ENCODE data around the gene EIF4H. TPM values are rescaled to one million over a fixed set of nuclear protein-coding genes. Genes with fewer than 3 reads are reported as not detected.

EIF4H gene
- total and polyA plus RNA-seq, 9 of the 15 experiments (the other 6 are each of a cell fraction or from before 2014, with no cell fraction given) = 11.0 to 435 (median 319) TPM

DNA sequence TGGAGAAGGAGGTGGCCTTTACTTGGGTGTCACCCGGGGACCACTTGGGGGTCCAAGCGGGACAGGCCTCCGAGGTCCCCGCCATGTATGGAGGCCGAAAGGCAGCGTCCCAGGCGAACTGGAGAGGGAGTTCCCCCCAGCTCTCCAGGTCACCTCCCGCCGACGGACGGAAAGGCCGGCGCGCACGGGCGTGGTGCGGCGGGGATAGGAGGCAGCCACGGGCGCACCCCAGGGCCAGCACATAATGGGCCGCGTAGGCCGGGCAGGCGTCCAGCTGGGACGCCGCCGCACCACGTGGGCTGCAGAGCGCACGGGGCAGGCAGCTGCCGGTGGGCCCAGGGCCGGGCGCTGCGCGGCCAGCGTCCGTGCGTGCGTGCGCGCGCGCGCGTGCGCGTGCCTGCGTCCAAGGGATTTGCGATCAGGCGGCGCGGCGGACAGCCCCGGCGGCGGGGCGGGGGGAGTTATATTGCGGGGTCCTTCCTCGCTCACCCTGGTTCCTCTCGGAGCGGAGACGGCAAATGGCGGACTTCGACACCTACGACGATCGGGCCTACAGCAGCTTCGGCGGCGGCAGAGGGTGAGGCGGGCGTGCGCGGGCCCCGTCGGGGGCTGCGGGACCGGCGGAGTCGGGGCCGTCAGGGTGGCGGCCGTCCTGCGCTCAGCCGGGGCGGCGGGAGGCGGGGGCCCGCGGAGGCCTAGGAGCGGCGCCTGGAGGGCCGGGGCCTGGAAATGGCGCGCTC is at the start of gene EIF4H (continued):
- TF ChIP-seq ZHX1 (conservative IDR thresholded peaks at IDR 0.05; ENCODE audit: low read length) = 0 out of 2 replicates have a peak, but pooled peaks have one; percentile 48
- TF ChIP-seq ZNF511 (CRISPR knock-in tag; IDR thresholded peaks at IDR 0.05) = peak; percentile 100
- peak; percentile 88 for TF ChIP-seq ZNF592 (IDR thresholded peaks at IDR 0.05)
- TF ChIP-seq IFI16 (CRISPR knock-in tag; IDR thresholded peaks at IDR 0.05) = no peak
- no peak for TF ChIP-seq ZNF77 (CRISPR knock-in tag; IDR thresholded peaks at IDR 0.05)
- TF ChIP-seq HOMEZ (CRISPR knock-in tag; IDR thresholded peaks at IDR 0.05) = peak; percentile 69; the same call in 1 of the 2 replicates
- peak; percentile 94 for TF ChIP-seq MTA3 (IDR thresholded peaks at IDR 0.05; ENCODE audit: borderline replicate concordance)
- 0 out of 2 replicates have a peak, but pooled peaks have one; percentile 0 for TF ChIP-seq SMC3 (conservative IDR thresholded peaks at IDR 0.05; ENCODE audit: insufficient read depth, low read depth, low read length)
- TF ChIP-seq CBFB (CRISPR knock-in tag; IDR thresholded peaks at IDR 0.05) = 0 out of 2 replicates have a peak, but pooled peaks have one; percentile 63
- TF ChIP-seq CEBPG (CRISPR knock-in tag; IDR thresholded peaks at IDR 0.05) = no peak; the same call in 1 of the 2 replicates
- TF ChIP-seq CEBPG (tag; conservative IDR thresholded peaks at IDR 0.05 in 1 of 2, IDR thresholded peaks at IDR 0.05 in 1 of 2) = no peak
- no peak for TF ChIP-seq IRF9 (tag; IDR thresholded peaks at IDR 0.05)
- TF ChIP-seq, protein P1, sequence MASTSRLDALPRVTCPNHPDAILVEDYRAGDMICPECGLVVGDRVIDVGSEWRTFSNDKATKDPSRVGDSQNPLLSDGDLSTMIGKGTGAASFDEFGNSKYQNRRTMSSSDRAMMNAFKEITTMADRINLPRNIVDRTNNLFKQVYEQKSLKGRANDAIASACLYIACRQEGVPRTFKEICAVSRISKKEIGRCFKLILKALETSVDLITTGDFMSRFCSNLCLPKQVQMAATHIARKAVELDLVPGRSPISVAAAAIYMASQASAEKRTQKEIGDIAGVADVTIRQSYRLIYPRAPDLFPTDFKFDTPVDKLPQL (IDR thresholded peaks at IDR 0.05; ENCODE audit: extremely low read depth, insufficient read length) = no peak
- TF ChIP-seq ADNP (tag; IDR thresholded peaks at IDR 0.05) = no peak
- TF ChIP-seq CBX5 (IDR thresholded peaks at IDR 0.05; ENCODE audit: borderline replicate concordance, low read depth) = no peak
- TF ChIP-seq XRCC3 (IDR thresholded peaks at IDR 0.05) = no peak

Measured in K562 (cell line).